IMR-90 (cell line): ENCODE results near the gene TTL. TPM values are rescaled to one million over a fixed set of nuclear protein-coding genes. Genes with fewer than 3 reads are reported as not detected.
"Not testable (repeated sequence)": the region's sequence is repeated elsewhere in the genome, so short reads cannot be mapped to it uniquely, and the experiment has no call there.

ENCODE experiments used
- ATAC-seq: fragments of 200-7000 bp; cut with Tn5 transposase; 2 replicates; pipeline ENCODE4 v1.9.1; 2020; ENCODE audit warnings: low read depth, mild to moderate bottlenecking, moderate library complexity
- BruUV-seq: library from RNA; stranded (reverse); fragments of 400-500 nt; replicated peaks from 2 replicates; lab custom pipeline; 2021; lab: Mats Ljungman, UMichigan
- CTCF ChIA-PET: fragments of 300-600 bp; formaldehyde crosslinking; extraction: SDS; loops from one replicate; lab custom pipeline; 2021; ENCODE audit warnings: antibody characterized with exemption; lab: Yijun Ruan, JAX
- POLR2A ChIA-PET: fragments of 300-600 bp; sonication (Branson Sonifier 250); formaldehyde crosslinking; loops from one replicate; lab custom pipeline; 2022; ENCODE audit warnings: antibody characterized with exemption; ENCODE audit not compliant: unreplicated experiment; lab: Charles Lee
- DNase-seq: peaks from one replicate; pipeline ENCODE4 v3.0.0; 2013
- H2AFZ ChIP-seq: replicated peaks from 2 replicates; pipeline ENCODE3; 2013; ENCODE audit warnings: low read length, mild to moderate bottlenecking; ENCODE audit not compliant: poor library complexity
- H2AK5ac ChIP-seq: 2 replicates; pipeline ENCODE4 v1.6.1; 2013; ENCODE audit warnings: low read depth, low read length, inconsistent platforms
- H2AK9ac ChIP-seq: replicated peaks from 2 replicates; pipeline ENCODE3; 2013; ENCODE audit warnings: mild to moderate bottlenecking, low read depth, low read length, moderate library complexity; ENCODE audit not compliant: poor library complexity
- H2BK120ac ChIP-seq: 2 replicates; pipeline ENCODE4 v1.6.1; 2013; ENCODE audit warnings: low read depth, low read length, inconsistent platforms
- H2BK15ac ChIP-seq: 3 replicates; pipeline ENCODE4 v1.6.1; 2013; ENCODE audit warnings: low read depth, low read length, inconsistent platforms
- H2BK20ac ChIP-seq: 2 replicates; pipeline ENCODE4 v1.6.1; 2013; ENCODE audit warnings: low read depth, mild to moderate bottlenecking, inconsistent platforms, low read length, moderate library complexity
- H2BK5ac ChIP-seq: 2 replicates; pipeline ENCODE4 v1.6.1; 2013; ENCODE audit warnings: mild to moderate bottlenecking, low read depth, low read length, inconsistent platforms; ENCODE audit not compliant: poor library complexity, severe bottlenecking
- H3K14ac ChIP-seq: replicated peaks from 2 replicates; pipeline ENCODE4 v1.6.1; 2013; ENCODE audit warnings: low read depth, low read length, inconsistent platforms
- H3K18ac ChIP-seq: 2 replicates; pipeline ENCODE4 v1.6.1; 2013; ENCODE audit warnings: low read depth, low read length, control low read depth
- H3K23ac ChIP-seq: 2 replicates; pipeline ENCODE4 v1.6.1; 2013; ENCODE audit warnings: low read depth, low read length, inconsistent platforms
- H3K27ac ChIP-seq: 2 replicates; pipeline ENCODE4 v1.5.1; 2013; ENCODE audit warnings: mild to moderate bottlenecking, control low read depth, low read length; ENCODE audit not compliant: insufficient read depth
- H3K27me3 ChIP-seq: 2 replicates; pipeline ENCODE4 v1.6.1; 2013; ENCODE audit warnings: low read length; ENCODE audit not compliant: control insufficient read depth, insufficient read depth
- H3K36me3 ChIP-seq: 2 replicates; pipeline ENCODE4 v1.6.1; 2013; ENCODE audit warnings: low read length, mixed read lengths; ENCODE audit not compliant: control insufficient read depth, insufficient read depth
- H3K4ac ChIP-seq: 2 replicates; pipeline ENCODE4 v1.6.1; 2013; ENCODE audit warnings: low read depth, low read length, inconsistent platforms
- H3K4me1 ChIP-seq: 2 replicates; pipeline ENCODE4 v1.6.1; 2013; ENCODE audit warnings: low read length, mixed read lengths; ENCODE audit not compliant: control insufficient read depth, insufficient read depth
- H3K4me2 ChIP-seq: 2 replicates; pipeline ENCODE4 v1.6.1; 2013; ENCODE audit warnings: low read depth, mild to moderate bottlenecking, control low read depth, low read length, moderate library complexity
- H3K4me3 ChIP-seq: 2 replicates; pipeline ENCODE4 v1.5.1; 2013; ENCODE audit warnings: low read depth, mild to moderate bottlenecking, control low read depth, low read length, moderate library complexity; ENCODE audit not compliant: insufficient read depth
- H3K56ac ChIP-seq: 2 replicates; pipeline ENCODE4 v1.6.1; 2013; ENCODE audit warnings: low read length, inconsistent platforms; ENCODE audit not compliant: insufficient read depth; ENCODE audit errors: extremely low read depth
- H3K79me1 ChIP-seq, 2 experiments: 2 replicates each; pipeline ENCODE4 v1.6.1; 2013; ENCODE audit warnings: low read length in 2 of 2, inconsistent platforms in 1 of 2, low read depth in 1 of 2
- H3K9ac ChIP-seq: 2 replicates; pipeline ENCODE4 v1.6.1; 2013; ENCODE audit warnings: low read depth, low read length, control low read depth
- H3K9me1 ChIP-seq: 2 replicates; pipeline ENCODE4 v1.6.1; 2013; ENCODE audit warnings: low read length, inconsistent platforms; ENCODE audit not compliant: insufficient read depth
- H3K9me3 ChIP-seq: 2 replicates; pipeline ENCODE4 v1.6.1; 2013; ENCODE audit warnings: low read length; ENCODE audit not compliant: control insufficient read depth, insufficient read depth
- H4K20me1 ChIP-seq: 2 replicates; pipeline ENCODE4 v1.6.1; 2013; ENCODE audit warnings: low read length, inconsistent platforms; ENCODE audit not compliant: insufficient read depth
- H4K5ac ChIP-seq: 2 replicates; pipeline ENCODE4 v1.6.1; 2013; ENCODE audit warnings: mild to moderate bottlenecking, low read depth, low read length, control low read depth
- H4K8ac ChIP-seq, 2 experiments: 2 replicates each; pipeline ENCODE4 v1.6.1; 2013; ENCODE audit warnings: low read depth in 2 of 2, low read length in 2 of 2, control low read depth in 1 of 2, inconsistent platforms in 1 of 2
- H4K91ac ChIP-seq: 2 replicates; pipeline ENCODE4 v1.6.1; 2013; ENCODE audit warnings: low read depth, low read length, inconsistent platforms; ENCODE audit not compliant: insufficient read depth
- WGBS, 2 experiments: methylation state at CpG; one replicate each; pipeline versions ENCODE4 v1.1.5 to v1.1.7; 2013; ENCODE audit warnings: missing lambda C conversion rate in 2 of 2; ENCODE audit not compliant: insufficient read length in 1 of 2; ENCODE audit errors: extremely low coverage in 2 of 2; 5-methylcytosine and 5-hydroxymethylcytosine counted together
- dilution Hi-C: fragments of 300-500 bp; cut with HindIII; formaldehyde crosslinking; loops from one replicate; pipeline ENCODE4 v1.14.3; 2018; ENCODE audit warnings: low sequenced_read_pairs; ENCODE audit not compliant: unreplicated experiment
- in situ Hi-C: fragments of 300-500 bp; cut with MboI; formaldehyde crosslinking; loops from 3 replicates; pipeline ENCODE4 v1.14.3; 2019; ENCODE audit warnings: low sequenced_read_pairs, inconsistent platforms, mixed read lengths
- intact Hi-C: fragments of 100-400 bp; cut with micrococcal nuclease; formaldehyde crosslinking; loops from 2 replicates; pipeline ENCODE4 v1.10.0; 2022
- polyA plus RNA-seq, 3 experiments: library from polyadenylated mRNA; depleted of rRNA; stranded (reverse); fragments of >200 nt; gene quantifications; 2 replicates each; pipeline ENCODE4 v1.2.3, GENCODE V29; 2012; ENCODE audit warnings: low replicate concordance in 1 of 3
- total RNA-seq: library from RNA; depleted of rRNA; stranded (reverse); fragments of >200 nt; gene quantifications from 2 replicates; pipeline ENCODE4 v1.2.3, GENCODE V29; 2012

TTL gene
- total and polyA plus RNA-seq, 2 of the 4 experiments (the other 2 are of a cell fraction) = 18.2 to 36.2 TPM

DNA sequence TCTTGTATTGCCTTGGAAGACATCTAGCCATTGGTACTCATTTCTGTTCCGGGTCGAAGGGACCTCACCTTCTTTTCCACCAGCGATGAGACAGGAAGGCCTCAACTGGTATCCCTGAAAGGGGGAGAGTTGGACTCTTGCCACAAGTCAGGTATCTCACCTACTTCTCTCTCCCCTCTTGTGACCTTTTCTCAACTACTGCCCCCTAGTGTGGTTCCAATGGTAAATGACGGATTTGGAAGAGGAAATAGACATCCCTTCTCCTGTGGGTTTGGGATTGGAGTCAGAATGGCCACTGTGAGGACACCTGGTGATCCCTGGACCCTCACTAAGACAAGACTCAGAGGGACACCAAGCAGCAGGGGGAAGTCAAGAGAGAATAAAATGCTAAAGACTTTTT is 13.9 kb downstream of the TTL start:
- H2BK20ac ChIP-seq, H3K56ac ChIP-seq, H2BK120ac ChIP-seq, H3K18ac ChIP-seq, H3K14ac ChIP-seq, H3K27ac ChIP-seq, H3K4me2 ChIP-seq, H3K9ac ChIP-seq, in situ Hi-C loops, H2AK9ac ChIP-seq, H3K23ac ChIP-seq, CTCF ChIA-PET, H3K27me3 ChIP-seq, H4K91ac ChIP-seq, H2AK5ac ChIP-seq, H3K9me1 ChIP-seq, H4K8ac ChIP-seq, H3K4ac ChIP-seq, ATAC-seq, H2BK5ac ChIP-seq, H3K9me3 ChIP-seq, H3K4me1 ChIP-seq, POLR2A ChIA-PET, H4K5ac ChIP-seq, DNase-seq, dilution Hi-C loops, H2AFZ ChIP-seq, H2BK15ac ChIP-seq, H3K4me3 ChIP-seq, BruUV-seq: not testable (repeated sequence)
- no CpG with 5 or more reads among the region's 4 CpGs for WGBS, 2 experiments
- intact Hi-C loops = loop anchor here (1.0 kb wide), 1 partner anchor 9 kb away; no protein-coding TSS in a partner anchor
- peaks cover 10 to 33% of the 10 kb centered on the region in 2 experiments for H3K79me1 ChIP-seq
- H4K20me1 ChIP-seq = peaks cover 13% of the 10 kb centered on the region; the same call in 1 of the 2 replicates
- H3K36me3 ChIP-seq = peaks cover 11% of the 10 kb centered on the region
